K562 (cell line): Measurements from ENCODE around the gene ASCC3. TPM values are rescaled to one million over a fixed set of nuclear protein-coding genes. Genes with fewer than 3 reads are reported as not detected.

Experiments
- ATAC-seq: fragments of 200-7000 bp; cut with Tn5 transposase; 3 replicates; pipeline ENCODE4 v1.9.1; 2020; ENCODE audit warnings: moderate library complexity
- BruUV-seq: library from RNA; stranded (reverse); fragments of 400-500 nt; replicated peaks from 2 replicates; lab custom pipeline; 2021; lab: Mats Ljungman, UMichigan
- CTCF ChIA-PET: fragments of 300-600 bp; formaldehyde crosslinking; extraction: SDS; loops from one replicate; lab custom pipeline; 2021; ENCODE audit warnings: low intra/inter-chr PET ratio; lab: Yijun Ruan, JAX
- POLR2A ChIA-PET: fragments of 300-600, 350-650 bp; sonication (Branson Sonifier 250); formaldehyde crosslinking; extraction: SDS; loops from one replicate; lab custom pipeline; 2021; ENCODE audit warnings: antibody characterized with exemption, inconsistent platforms; lab: Yijun Ruan, JAX
- DNase-seq, 4 experiments: peaks; one replicate each; pipeline versions ENCODE4 v3.0.0 to v3.0.0-alpha.2; 2011 to 2018; ENCODE audit warnings: low spot score in 3 of 4, mixed read lengths in 3 of 4; ENCODE audit errors: extremely low read depth in 1 of 4
- FAIRE-seq: peaks from 2 replicates; lab custom pipeline; 2011; peaks lifted over from hg19 to GRCh38; lab: Jason Lieb, UNC
- H2AFZ ChIP-seq: 2 replicates; pipeline ENCODE4 v1.6.0; 2011; ENCODE audit warnings: low read depth, low read length, control low read depth, inconsistent platforms
- H3K27ac ChIP-seq: fragments of 200-600 bp; 3 replicates; pipeline ENCODE4 v1.8.0; 2011; ENCODE audit warnings: low read depth, mild to moderate bottlenecking, control low read depth, inconsistent platforms, low read length, moderate library complexity, mixed read lengths; ENCODE audit errors: extremely low read depth
- H3K27me3 ChIP-seq, 2 experiments: fragments of 300-600 bp in 1 of 2; 2 replicates in 1 of 2; 3 replicates in 1 of 2; pipeline versions ENCODE4 v1.6.0 to v1.8.0; 2011; ENCODE audit warnings: inconsistent platforms in 2 of 2, low read length in 2 of 2, mild to moderate bottlenecking in 1 of 2, mixed read lengths in 1 of 2, moderate library complexity in 1 of 2; ENCODE audit not compliant: control insufficient read depth in 2 of 2, insufficient read depth in 2 of 2
- H3K36me3 ChIP-seq: fragments of 300-600 bp; 3 replicates; pipeline ENCODE4 v1.8.0; 2011; ENCODE audit warnings: mild to moderate bottlenecking, low read length, inconsistent platforms; ENCODE audit not compliant: control insufficient read depth, insufficient read depth
- H3K4me1 ChIP-seq, 2 experiments: fragments of 200-600 bp in 1 of 2; replicated peaks in 1 of 2; 2 replicates in 1 of 2; 3 replicates in 1 of 2; pipeline versions ENCODE4 v1.5.1 to v1.8.0; 2011; ENCODE audit warnings: inconsistent platforms in 2 of 2, low read length in 2 of 2, mild to moderate bottlenecking in 1 of 2, mixed read lengths in 1 of 2, moderate library complexity in 1 of 2; ENCODE audit not compliant: control insufficient read depth in 2 of 2, insufficient read depth in 2 of 2
- H3K4me2 ChIP-seq: 2 replicates; pipeline ENCODE4 v1.6.1; 2011; ENCODE audit warnings: low read length, control low read depth, inconsistent platforms, mixed read lengths; ENCODE audit not compliant: insufficient read depth
- H3K4me3 ChIP-seq: fragments of 200-600 bp; sonication (generic), shearing (Covaris generic); 2 replicates; pipeline ENCODE4 v1.5.1; 2016; ENCODE audit warnings: control low read depth, inconsistent platforms
- H3K79me2 ChIP-seq: fragments of 200-600 bp; 3 replicates; pipeline ENCODE4 v1.8.0; 2011; ENCODE audit warnings: low read length, inconsistent platforms; ENCODE audit not compliant: control insufficient read depth, insufficient read depth
- H3K9ac ChIP-seq, 2 experiments: 2 replicates each; pipeline versions ENCODE4 v1.6.0 to v1.6.1; 2011; ENCODE audit warnings: low read depth in 2 of 2, low read length in 2 of 2, control low read depth in 1 of 2, inconsistent platforms in 1 of 2, mild to moderate bottlenecking in 1 of 2, mixed read lengths in 1 of 2; ENCODE audit not compliant: insufficient read depth in 1 of 2
- H3K9me1 ChIP-seq: one replicate; pipeline ENCODE4 v1.6.0; 2011; ENCODE audit warnings: inconsistent platforms, mild to moderate bottlenecking, low read length, moderate library complexity; ENCODE audit not compliant: control insufficient read depth, insufficient read depth
- H3K9me3 ChIP-seq: replicated peaks from 2 replicates; pipeline ENCODE4 v1.5.1; 2011; ENCODE audit warnings: low read depth, low read length, inconsistent platforms; ENCODE audit not compliant: control insufficient read depth, insufficient read depth
- H4K20me1 ChIP-seq: replicated peaks from 2 replicates; pipeline ENCODE4 v1.6.1; 2011; ENCODE audit warnings: low read length, inconsistent platforms, mixed read lengths; ENCODE audit not compliant: control insufficient read depth, insufficient read depth
- BRCA1 ChIP-seq, 2 experiments: fragments of 450-650 bp in 1 of 2; sonication (generic) in 1 of 2; formaldehyde crosslinking in 1 of 2; IDR thresholded peaks; 2 replicates each; pipeline versions ENCODE4 v1.5.0 to v1.6.1; 2017 to 2020; ENCODE audit warnings: mild to moderate bottlenecking in 1 of 2, missing genetic modification reagents in 1 of 2
- CHD4 ChIP-seq: fragments of 200-600 bp; sonication (generic); IDR thresholded peaks from 3 replicates; pipeline ENCODE4 v1.6.1; 2012; ENCODE audit warnings: low read depth, mild to moderate bottlenecking, mixed read lengths, low read length, inconsistent platforms; ENCODE audit not compliant: insufficient read depth, insufficient replicate concordance, poor library complexity, severe bottlenecking
- HINFP ChIP-seq: fragments of 450-650 bp; conservative IDR thresholded peaks from 2 replicates; pipeline ENCODE4 v1.6.1; 2016; ENCODE audit warnings: missing genetic modification characterization, low read depth, mild to moderate bottlenecking, control low read depth, missing compliant biosample characterization
- KAT8 ChIP-seq: fragments of 450-650 bp; IDR thresholded peaks from 2 replicates; pipeline ENCODE4 v1.6.1; 2016; ENCODE audit warnings: low read depth, mild to moderate bottlenecking
- MIER1 ChIP-seq: fragments of 450-650 bp; IDR thresholded peaks from 2 replicates; pipeline ENCODE4 v1.6.1; 2016; ENCODE audit warnings: antibody characterized with exemption, mild to moderate bottlenecking, low read depth
- NFXL1 ChIP-seq: fragments of 450-650 bp; formaldehyde crosslinking; IDR thresholded peaks from 2 replicates; pipeline ENCODE4 v1.4.0; 2021; ENCODE audit warnings: mild to moderate bottlenecking
- SMARCA5 ChIP-seq: fragments of 450-650 bp; IDR thresholded peaks from 2 replicates; pipeline ENCODE4 v1.6.1; 2016
- SP2 ChIP-seq: IDR thresholded peaks from 2 replicates; pipeline ENCODE4 v1.6.1; 2011; ENCODE audit warnings: mild to moderate bottlenecking, low read depth, low read length, moderate library complexity; ENCODE audit not compliant: poor library complexity, severe bottlenecking; ENCODE audit errors: extremely low read depth
- TSHZ1 ChIP-seq: fragments of 250-450 bp; sonication (Bioruptor Pico); IDR thresholded peaks from 2 replicates; pipeline ENCODE4 v1.4.0; 2020; ENCODE audit warnings: mild to moderate bottlenecking, moderate library complexity
- ZNF175 ChIP-seq: fragments of 200-800 bp; sonication (Bioruptor generic); IDR thresholded peaks from 2 replicates; pipeline ENCODE4 v1.6.1; 2016; ENCODE audit warnings: low read depth, mild to moderate bottlenecking, missing genetic modification characterization, missing compliant biosample characterization
- ZNF75A ChIP-seq: fragments of 450-650 bp; formaldehyde crosslinking; IDR thresholded peaks from 2 replicates; pipeline ENCODE4 v1.4.0; 2020; ENCODE audit warnings: mild to moderate bottlenecking
- in situ Hi-C: fragments of 300-500 bp; cut with MboI; formaldehyde crosslinking; loops from 4 replicates; pipeline ENCODE4 v1.15.0; 2018; ENCODE audit warnings: inconsistent platforms, mixed read lengths
- intact Hi-C: fragments of 100-400 bp; cut with micrococcal nuclease; formaldehyde crosslinking; loops from 2 replicates; pipeline ENCODE4 v1.14.2; 2022
- polyA plus RNA-seq, 8 experiments: library from polyadenylated mRNA; depleted of rRNA in 4 of 8; stranded (reverse) in 5 of 8; unstranded in 3 of 8; fragments of >200 nt; fragmentation: Nextera tagmentation in 2 of 8; fragmentation: Illumina TruSeq in 1 of 8; extraction: Ambion mirVana in 2 of 8; extraction: Trizol in 1 of 8; gene quantifications; 2 replicates each; pipeline versions ENCODE4 v1.2.1 to v1.2.3, GENCODE V29; 2011 to 2014; ENCODE audit warnings: inconsistent platforms in 1 of 8, missing spikeins in 1 of 8
- total RNA-seq, 7 experiments: library from RNA; depleted of rRNA in 6 of 7; stranded (reverse); fragments of >200 nt in 6 of 7; fragmentation: Illumina TruSeq in 2 of 7; extraction: Trizol in 2 of 7; gene quantifications; 2 replicates each; pipeline versions ENCODE4 v1.2.1 to v1.2.3, GENCODE V29; 2011 to 2021; ENCODE audit warnings: low replicate concordance in 1 of 7

Gene ASCC3
- total and polyA plus RNA-seq, 9 of the 15 experiments (the other 6 are each of a cell fraction or from before 2014, with no cell fraction given), result 16.1 to 56.1 (median 33.9) TPM

DNA sequence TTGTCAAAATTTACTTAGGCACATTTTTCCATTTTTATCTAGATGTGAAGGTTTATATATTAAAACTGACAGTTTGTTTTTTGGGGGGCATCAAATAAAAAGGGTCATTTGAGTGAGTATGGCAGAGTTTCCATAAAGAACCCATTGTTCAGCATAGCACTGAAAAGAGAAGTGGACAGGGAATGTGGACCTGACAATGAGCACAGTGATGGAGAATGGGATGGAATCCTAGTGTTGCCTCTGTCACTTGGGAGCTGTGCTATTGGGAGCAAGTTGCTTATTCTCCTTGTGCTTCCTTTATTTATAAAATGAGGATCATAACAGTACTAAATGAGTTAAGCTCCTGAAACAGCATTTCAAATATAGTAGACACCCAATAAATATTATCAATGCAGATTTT, 285.7 kb downstream of the ASCC3 start:
- FAIRE-seq, result no peak

More for the DNA sequence above, 285.7 kb downstream of the ASCC3 start:
- Histone ChIP-seq H3K4me3 (no peak overlapping the region), H3K9ac (no peak overlapping the region), H4K20me1 (no peaks in the 10 kb centered on the region), H3K36me3 (peaks cover under 1% of the 10 kb centered on the region; the same call in 1 of the 3 replicates), H3K9me3 (no peaks in the 10 kb centered on the region; the same call in 1 of the 2 replicates), H3K79me2 (no peaks in the 10 kb centered on the region), H3K4me2 (no peak overlapping the region), H3K27ac (no peak overlapping the region), H3K4me1 (no peaks in the 10 kb centered on the region), H2AFZ (no peak overlapping the region), H3K9me1 (no peaks in the 10 kb centered on the region), H3K27me3 (no peaks in the 10 kb centered on the region)
- ChIA-PET POLR2A (no interaction called here), CTCF (no interaction called here)
- intact Hi-C loops (no loop called here), in situ Hi-C loops (no loop called here)
- no TSS peak for BruUV-seq
- ATAC-seq (no peak), DNase-seq (no peak)
- TF ChIP-seq NFXL1 (CRISPR knock-in tag), result no peak
- no peak for TF ChIP-seq KAT8
- TF ChIP-seq ZNF75A (CRISPR knock-in tag), result no peak
- TF ChIP-seq SMARCA5, result no peak
- no peak for TF ChIP-seq TSHZ1 (CRISPR knock-in tag)
- TF ChIP-seq CHD4, result no peak
- no peak for TF ChIP-seq MIER1
- TF ChIP-seq SP2, result no peak
- TF ChIP-seq HINFP (tag), result no peak
- TF ChIP-seq BRCA1 (IDR thresholded peaks at IDR 0.05), result no peak
- TF ChIP-seq BRCA1 (CRISPR knock-in tag; IDR thresholded peaks at IDR 0.05), result no peak
- TF ChIP-seq ZNF175, result no peak
